CD4-positive, alpha-beta memory T cell (primary cell): Measurements from ENCODE around the gene CCL5. TPM values are rescaled to one million over a fixed set of nuclear protein-coding genes. Genes with fewer than 3 reads are reported as not detected.

Source experiments
- CTCF ChIA-PET: fragments of 350-600 bp; sonication (Branson Sonifier 250); formaldehyde crosslinking; loops from one replicate; lab custom pipeline; 2021; ENCODE audit warnings: inconsistent platforms; ENCODE audit not compliant: partially characterized antibody; lab: Charles Lee
- POLR2A ChIA-PET: fragments of 350-600 bp; sonication (Branson Sonifier 250); formaldehyde crosslinking; loops from one replicate; lab custom pipeline; 2021; ENCODE audit not compliant: partially characterized antibody; lab: Charles Lee
- DNase-seq, 5 donors: peaks; one replicate each; pipeline versions ENCODE4 v3.0.0 to v3.0.0-alpha.2; 2020 to 2022; ENCODE audit warnings: mixed read lengths in 1 of 5
- H3K27ac ChIP-seq: one replicate; pipeline ENCODE4 v1.7.0; 2013; ENCODE audit warnings: low read depth, low read length
- H3K27me3 ChIP-seq: 2 replicates; pipeline ENCODE4 v1.7.0; 2013; ENCODE audit warnings: mild to moderate bottlenecking, low read length, moderate library complexity; ENCODE audit not compliant: insufficient read depth
- H3K36me3 ChIP-seq: 2 replicates; pipeline ENCODE4 v1.7.0; 2013; ENCODE audit warnings: mild to moderate bottlenecking, low read length, moderate library complexity; ENCODE audit not compliant: insufficient read depth
- H3K4me1 ChIP-seq: 2 replicates; pipeline ENCODE4 v1.7.0; 2013; ENCODE audit warnings: mild to moderate bottlenecking, low read length, moderate library complexity; ENCODE audit not compliant: insufficient read depth
- H3K4me3 ChIP-seq, 2 donors: one replicate each; pipeline ENCODE4 v1.7.0; 2013; ENCODE audit warnings: low read length in 2 of 2, mild to moderate bottlenecking in 1 of 2
- H3K9me3 ChIP-seq, 2 donors: one replicate each; pipeline ENCODE4 v1.7.0; 2013; ENCODE audit warnings: low read length in 2 of 2, control low read depth in 1 of 2; ENCODE audit not compliant: control insufficient read depth in 1 of 2
- H3K27ac Mint-ChIP-seq, 7 donors: one replicate each; pipeline ENCODE4 v1.8.0; 2020 to 2021; ENCODE audit warnings: mixed read lengths in 7 of 7, mild to moderate bottlenecking in 6 of 7, inconsistent platforms in 3 of 7, moderate library complexity in 3 of 7
- H3K27me3 Mint-ChIP-seq, 2 donors: one replicate each; pipeline ENCODE4 v1.8.0; 2020 to 2021; ENCODE audit warnings: mixed read lengths in 2 of 2
- H3K36me3 Mint-ChIP-seq, 2 donors: one replicate each; pipeline ENCODE4 v1.8.0; 2020 to 2021; ENCODE audit warnings: mixed read lengths in 2 of 2, inconsistent platforms in 1 of 2, mild to moderate bottlenecking in 1 of 2
- H3K4me1 Mint-ChIP-seq, 4 donors: one replicate each; pipeline ENCODE4 v1.8.0; 2020 to 2021; ENCODE audit warnings: mixed read lengths in 4 of 4, mild to moderate bottlenecking in 1 of 4
- H3K4me3 Mint-ChIP-seq, 8 donors: one replicate each; pipeline ENCODE4 v1.8.0; 2020 to 2021; ENCODE audit warnings: mixed read lengths in 8 of 8, mild to moderate bottlenecking in 7 of 8, moderate library complexity in 6 of 8, inconsistent platforms in 3 of 8
- H3K9me3 Mint-ChIP-seq, 8 donors: one replicate each; pipeline ENCODE4 v1.8.0; 2020 to 2021; ENCODE audit warnings: mixed read lengths in 8 of 8, mild to moderate bottlenecking in 5 of 8, inconsistent platforms in 3 of 8, moderate library complexity in 1 of 8
- intact Hi-C: fragments of 100-400 bp; cut with micrococcal nuclease; formaldehyde crosslinking; loops from one replicate; pipeline ENCODE4 v1.15.1; 2023
- polyA plus RNA-seq, 2 donors: library from polyadenylated mRNA; unstranded; fragments of 300-500 nt; fragmentation: Illumina TruSeq; gene quantifications; one replicate each; pipeline ENCODE4 v1.2.3, GENCODE V29; 2021
- total RNA-seq, 2 experiments: library from RNA; stranded (reverse); gene quantifications; one replicate each; pipeline ENCODE4 v1.2.3, GENCODE V29; 2021

CCL5 gene
- total and polyA plus RNA-seq, 4 experiments from 2014 or later, result 156 to 309 (median 244) TPM

- Histone ChIP-seq H3K27me3 (no peaks in the 10 kb centered on the region), H3K4me3 (no peak overlapping the region), H3K36me3 (no peaks in the 10 kb centered on the region), H3K27ac (no peak overlapping the region), H3K9me3 (no peaks in the 10 kb centered on the region), H3K4me1 (no peaks in the 10 kb centered on the region)
- ChIA-PET CTCF (interaction anchor here (0.9 to 1.4 kb wide), 3 partner anchors 9 to 30 kb away, joined by 3 read pairs; no protein-coding TSS in a partner anchor), POLR2A (interaction anchor here (0.9 to 1.3 kb wide), 4 partner anchors 8 to 42 kb away, joined by 3 to 5 read pairs (median 3); no protein-coding TSS in a partner anchor)
- Mint-ChIP-seq H3K9me3 (peaks cover 0 to 2% (median 0%) of the 10 kb centered on the region in 8 donors), H3K36me3 (peaks cover 4 to 7% of the 10 kb centered on the region in 2 donors), H3K27ac (peak overlapping the region in 4 of 7 donors; percentile 7 to 18 (median 8)), H3K27me3 (no peaks in the 10 kb centered on the region), H3K4me3 (no peak overlapping the region), H3K4me1 (peaks cover 0 to 16% (median 7%) of the 10 kb centered on the region in 4 donors)
- no peak for DNase-seq
- intact Hi-C loops, result no loop called here
Observed at GRCh38 chr17:35856603-35857002, 23.6 kb downstream of the CCL5 start.

GRCh38 chr17:35855965-35856364, 24.2 kb downstream of the CCL5 start:
- peak overlapping the region in 6 of 7 donors; percentile 3 to 73 (median 49) for H3K27ac Mint-ChIP-seq
- no peaks in the 10 kb centered on the region for H3K4me1 ChIP-seq
- H3K4me3 ChIP-seq, result no peak overlapping the region
- H3K36me3 ChIP-seq, result no peaks in the 10 kb centered on the region
- H3K27me3 Mint-ChIP-seq, result no peaks in the 10 kb centered on the region
- intact Hi-C loops, result no loop called here
- H3K9me3 Mint-ChIP-seq, result peaks cover 0 to 2% (median 0%) of the 10 kb centered on the region in 8 donors
- peaks cover 7 to 8% of the 10 kb centered on the region in 2 donors for H3K36me3 Mint-ChIP-seq
- peaks cover 0 to 21% (median 10%) of the 10 kb centered on the region in 4 donors for H3K4me1 Mint-ChIP-seq
- H3K9me3 ChIP-seq, result no peaks in the 10 kb centered on the region
- no peak overlapping the region for H3K27ac ChIP-seq
- no peaks in the 10 kb centered on the region for H3K27me3 ChIP-seq
- ChIA-PET CTCF (interaction anchor here (0.9 to 1.4 kb wide), 5 partner anchors 9 to 113 kb away, joined by 3 read pairs; no protein-coding TSS in a partner anchor), POLR2A (interaction anchor here (0.9 to 1.0 kb wide), 3 partner anchors 9 to 43 kb away, joined by 3 read pairs; no protein-coding TSS in a partner anchor)
- H3K4me3 Mint-ChIP-seq, result no peak overlapping the region
- no peak for DNase-seq

- Histone ChIP-seq H3K4me1 (peaks cover 10% of the 10 kb centered on the region), H3K9me3 (no peaks in the 10 kb centered on the region), H3K27ac (no peak overlapping the region), H3K4me3 (no peak overlapping the region), H3K27me3 (no peaks in the 10 kb centered on the region), H3K36me3 (peaks cover 18% of the 10 kb centered on the region)
- peaks cover 12 to 17% (median 15%) of the 10 kb centered on the region in 4 donors for H3K4me1 Mint-ChIP-seq
- peak overlapping the region; percentile 34 to 79 (median 58) for H3K27ac Mint-ChIP-seq
- intact Hi-C loops, result loop anchor here (1.0 kb wide), 2 partner anchors 58 to 98 kb away; no protein-coding TSS in a partner anchor
- H3K9me3 Mint-ChIP-seq, result peaks cover 0 to 2% (median 0%) of the 10 kb centered on the region in 8 donors
- H3K36me3 Mint-ChIP-seq, result peaks cover 28 to 44% of the 10 kb centered on the region in 2 donors
- ChIA-PET CTCF (interaction anchor here (0.7 to 4.1 kb wide), 24 partner anchors 8 to 300 kb away, joined by 3 to 24 read pairs (median 5); partner anchors contain the start of genes CCL5, HEATR9 and TAF15), POLR2A (interaction anchor here (0.8 to 2.1 kb wide), 11 partner anchors 13 to 94 kb away, joined by 3 to 15 read pairs (median 5); partner anchors contain the start of genes LYZL6 and TAF15)
- H3K27me3 Mint-ChIP-seq, result no peaks in the 10 kb centered on the region
- H3K4me3 Mint-ChIP-seq, result peak overlapping the region in 4 of 8 donors; percentile 27 to 51 (median 43)
- DNase-seq, result peak; percentile 56 to 65 (median 59)
Observed at GRCh38 chr17:35849469-35850348, 30.5 kb downstream of the CCL5 start.

GRCh38 chr17:35847633-35848373, 32.4 kb downstream of the CCL5 start:
- ChIA-PET POLR2A (interaction anchor here (1.3 to 2.8 kb wide), 3 partner anchors 9 to 43 kb away, joined by 3 to 7 read pairs (median 5); no protein-coding TSS in a partner anchor), CTCF (interaction anchor here (0.7 to 4.1 kb wide), 15 partner anchors 9 to 298 kb away, joined by 3 to 24 read pairs (median 4); partner anchors contain the start of gene HEATR9)
- no peak for DNase-seq
- Mint-ChIP-seq H3K27me3 (no peaks in the 10 kb centered on the region), H3K9me3 (peaks cover 0 to 2% (median 0%) of the 10 kb centered on the region in 8 donors), H3K4me3 (no peak overlapping the region), H3K27ac (peak overlapping the region in 5 of 7 donors; percentile 0 to 56 (median 21)), H3K4me1 (peaks cover 8 to 19% (median 15%) of the 10 kb centered on the region in 4 donors), H3K36me3 (peaks cover 40 to 57% of the 10 kb centered on the region in 2 donors)
- Histone ChIP-seq H3K9me3 (no peaks in the 10 kb centered on the region), H3K4me3 (no peak overlapping the region), H3K27me3 (no peaks in the 10 kb centered on the region), H3K27ac (no peak overlapping the region), H3K4me1 (peaks cover 10% of the 10 kb centered on the region), H3K36me3 (peaks cover 34% of the 10 kb centered on the region)
- intact Hi-C loops, result no loop called here

- peaks cover 42% of the 10 kb centered on the region for H3K36me3 ChIP-seq
- Mint-ChIP-seq H3K4me3 (no peak overlapping the region), H3K36me3 (peaks cover 46 to 61% of the 10 kb centered on the region in 2 donors), H3K9me3 (no peaks in the 10 kb centered on the region), H3K27ac (peak overlapping the region in 2 of 7 donors; percentile 44 to 50), H3K27me3 (no peaks in the 10 kb centered on the region), H3K4me1 (peaks cover 8 to 19% (median 15%) of the 10 kb centered on the region in 4 donors)
- no peaks in the 10 kb centered on the region for H3K27me3 ChIP-seq
- POLR2A ChIA-PET, result interaction anchor here (0.9 to 2.8 kb wide), 3 partner anchors 14 to 37 kb away, joined by 3 to 7 read pairs (median 3); no protein-coding TSS in a partner anchor
- H3K4me1 ChIP-seq, result peaks cover 10% of the 10 kb centered on the region
- intact Hi-C loops, result no loop called here
- no peak for DNase-seq
- no peak overlapping the region for H3K27ac ChIP-seq
- no peak overlapping the region for H3K4me3 ChIP-seq
- no peaks in the 10 kb centered on the region for H3K9me3 ChIP-seq
- CTCF ChIA-PET, result interaction anchor here (0.8 to 1.9 kb wide), 9 partner anchors 10 to 234 kb away, joined by 3 to 7 read pairs (median 3); no protein-coding TSS in a partner anchor
Observed at GRCh38 chr17:35847006-35847405, 33.2 kb downstream of the CCL5 start.

- Mint-ChIP-seq H3K27ac (peak overlapping the region in 2 of 7 donors; percentile 8 to 70), H3K9me3 (no peaks in the 10 kb centered on the region), H3K27me3 (no peaks in the 10 kb centered on the region), H3K36me3 (peaks cover 45 to 67% of the 10 kb centered on the region in 2 donors), H3K4me1 (peaks cover 8 to 19% (median 12%) of the 10 kb centered on the region in 4 donors), H3K4me3 (no peak overlapping the region)
- Histone ChIP-seq H3K27me3 (no peaks in the 10 kb centered on the region), H3K4me3 (no peak overlapping the region), H3K27ac (no peak overlapping the region), H3K36me3 (peaks cover 50% of the 10 kb centered on the region), H3K4me1 (peaks cover 10% of the 10 kb centered on the region), H3K9me3 (no peaks in the 10 kb centered on the region)
- ChIA-PET POLR2A (interaction anchor here (0.9 to 2.8 kb wide), 3 partner anchors 15 to 37 kb away, joined by 3 to 7 read pairs (median 3); no protein-coding TSS in a partner anchor), CTCF (interaction anchor here (0.8 to 1.9 kb wide), 6 partner anchors 21 to 233 kb away, joined by 3 to 7 read pairs (median 4); no protein-coding TSS in a partner anchor)
- intact Hi-C loops, result no loop called here
- DNase-seq, result no peak
Observed at GRCh38 chr17:35846055-35846809, 33.9 kb downstream of the CCL5 start.
